Activated CD8-positive, alpha-beta memory T cell treated with anti-CD3 and anti-CD28 coated beads, Interleukin-2, amount 50 U/mL, for 24 hours (primary cell): ENCODE measurements around the gene RERE.
"Not testable (repeated sequence)": the region's sequence is repeated elsewhere in the genome, so short reads cannot be mapped to it uniquely, and the experiment has no call there.

Experiments
- DNase-seq: peaks from one replicate; pipeline ENCODE4 v3.0.0-alpha.2; 2020; ENCODE audit errors: extremely low read depth

The RERE gene

DNA sequence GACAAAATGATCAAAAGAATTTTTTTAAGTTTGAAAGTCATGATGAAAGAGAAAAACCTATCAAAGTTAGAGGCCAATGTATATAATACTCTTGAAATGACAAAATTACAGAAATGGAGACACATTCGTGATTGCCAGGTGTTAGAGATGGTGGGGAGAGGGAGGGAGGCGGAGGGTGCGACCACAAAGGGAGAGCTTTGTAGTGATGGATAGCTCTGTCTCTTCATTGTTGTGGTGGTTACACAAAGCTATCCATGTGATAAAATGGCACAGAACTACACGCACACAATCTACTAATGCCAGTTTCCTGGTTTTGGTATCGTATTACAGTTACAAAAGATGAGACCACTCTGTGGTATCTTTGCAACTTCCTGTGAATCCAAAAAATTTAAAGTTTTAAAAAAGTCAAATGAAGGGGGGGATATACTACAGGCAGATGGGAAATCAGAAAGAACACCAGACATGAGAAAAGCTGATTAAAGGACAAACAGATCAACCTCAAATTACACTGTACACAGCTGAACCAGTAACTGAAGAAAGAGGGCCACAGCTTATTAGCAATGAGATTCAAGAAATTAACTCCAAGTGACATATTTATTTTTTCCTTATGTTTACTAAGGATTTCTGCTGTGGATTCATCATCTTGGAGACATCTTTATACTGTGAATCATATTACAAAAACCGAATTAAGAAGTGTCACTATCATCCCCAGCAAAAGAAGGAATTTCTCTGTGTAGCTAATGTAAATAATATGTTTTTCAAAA is 300.5 kb downstream of the RERE start:
- DNase-seq = no peak

DNA sequence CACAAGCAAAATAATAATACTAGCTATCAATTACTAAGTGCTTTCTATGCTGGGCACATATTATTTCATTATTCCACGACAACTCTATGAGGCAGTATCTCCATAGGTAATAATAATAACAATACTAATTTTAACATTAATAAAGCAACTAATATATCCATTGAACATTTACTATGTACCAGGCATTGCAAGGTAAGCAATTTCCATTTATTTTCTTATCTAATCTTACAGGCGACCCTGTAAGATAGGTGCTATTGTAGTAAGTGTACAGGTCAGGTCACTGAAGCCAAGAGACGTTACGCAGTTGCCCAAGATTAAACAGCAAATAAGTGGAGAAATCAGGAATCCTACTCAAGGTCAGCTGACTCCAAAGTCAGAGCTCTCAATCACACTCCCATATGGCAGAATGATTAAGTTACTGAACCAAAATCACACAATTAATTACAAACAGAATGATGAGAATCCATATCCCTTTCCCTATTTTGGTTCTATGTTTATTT is 301.1 kb downstream of the RERE start:
- no peak for DNase-seq

DNA sequence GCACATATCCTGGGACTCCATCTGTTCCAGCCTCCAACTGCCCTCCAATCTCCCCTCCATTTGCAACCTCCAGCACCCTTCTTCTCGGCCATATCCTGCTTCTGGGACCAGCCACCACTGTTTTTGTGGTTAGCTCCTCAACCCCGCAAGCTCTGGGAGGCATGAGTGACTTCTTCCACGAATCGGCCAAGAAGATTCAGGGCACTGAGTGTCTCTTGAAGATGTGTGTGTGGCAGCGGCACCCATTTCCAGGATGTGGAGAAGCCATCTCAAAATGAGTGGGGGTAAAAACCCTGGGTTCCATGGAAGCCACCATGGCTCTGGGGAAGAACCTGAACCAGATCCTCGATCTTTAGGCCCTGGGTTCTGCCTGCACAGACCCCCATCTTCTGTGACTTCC is 304.9 kb downstream of the RERE start:
- no peak for DNase-seq

DNA sequence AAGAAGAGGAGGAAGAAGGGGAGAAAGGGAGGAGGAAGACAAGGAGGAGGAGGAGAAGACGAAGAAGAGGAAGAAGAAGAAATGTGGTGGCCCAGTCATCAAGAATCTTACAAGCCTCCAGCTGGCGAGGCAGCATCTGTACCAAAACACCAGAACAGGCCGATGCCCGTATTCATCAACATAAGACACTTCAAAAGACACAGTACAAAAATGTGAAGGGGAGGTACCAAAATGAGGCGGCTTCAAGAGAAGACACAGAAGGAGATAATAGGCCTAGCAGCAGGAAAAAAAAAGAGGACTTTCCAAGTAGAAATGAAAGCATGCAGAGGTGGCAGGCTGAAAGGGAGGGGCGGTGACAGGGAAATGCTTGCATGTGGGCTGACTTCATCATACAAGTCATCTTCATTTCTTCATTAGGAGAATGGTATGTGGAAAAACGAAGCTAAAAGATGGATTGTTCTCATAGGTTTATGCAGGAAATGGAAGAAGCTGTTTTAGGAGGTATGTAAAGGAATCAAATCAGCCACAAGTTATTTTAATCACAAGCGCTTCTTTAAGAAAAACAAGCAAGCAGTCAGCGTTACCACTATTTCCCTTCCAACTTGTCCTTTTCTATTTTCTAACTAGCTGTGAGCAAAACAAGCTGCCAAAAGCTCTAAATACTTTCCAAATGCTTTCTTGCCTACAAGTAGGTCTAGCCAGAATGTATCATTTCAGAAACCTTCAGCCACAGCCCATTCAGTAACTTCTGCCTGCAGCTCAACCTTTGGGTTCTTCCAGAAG is 307.2 kb downstream of the RERE start:
- no peak for DNase-seq

DNA sequence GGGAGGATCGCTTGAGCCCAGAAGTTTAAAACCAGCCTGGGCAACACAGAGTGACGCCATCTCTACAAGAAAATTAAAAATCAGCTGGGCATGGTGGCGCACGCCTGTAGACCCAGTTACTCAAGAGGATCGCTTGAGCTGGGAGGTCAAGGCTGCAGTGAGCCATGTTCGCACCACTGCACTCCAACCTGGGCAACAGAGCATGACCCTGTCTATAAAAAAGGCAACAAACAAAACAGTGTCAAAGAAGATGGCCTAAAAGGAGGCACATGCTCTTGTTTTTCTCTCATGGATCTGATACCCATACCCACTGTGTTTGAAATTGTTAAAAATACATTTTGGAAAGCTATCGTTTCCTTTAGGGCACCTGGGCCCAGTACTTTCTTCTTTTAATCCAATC is 307.9 kb downstream of the RERE start:
- DNase-seq = no peak

DNA sequence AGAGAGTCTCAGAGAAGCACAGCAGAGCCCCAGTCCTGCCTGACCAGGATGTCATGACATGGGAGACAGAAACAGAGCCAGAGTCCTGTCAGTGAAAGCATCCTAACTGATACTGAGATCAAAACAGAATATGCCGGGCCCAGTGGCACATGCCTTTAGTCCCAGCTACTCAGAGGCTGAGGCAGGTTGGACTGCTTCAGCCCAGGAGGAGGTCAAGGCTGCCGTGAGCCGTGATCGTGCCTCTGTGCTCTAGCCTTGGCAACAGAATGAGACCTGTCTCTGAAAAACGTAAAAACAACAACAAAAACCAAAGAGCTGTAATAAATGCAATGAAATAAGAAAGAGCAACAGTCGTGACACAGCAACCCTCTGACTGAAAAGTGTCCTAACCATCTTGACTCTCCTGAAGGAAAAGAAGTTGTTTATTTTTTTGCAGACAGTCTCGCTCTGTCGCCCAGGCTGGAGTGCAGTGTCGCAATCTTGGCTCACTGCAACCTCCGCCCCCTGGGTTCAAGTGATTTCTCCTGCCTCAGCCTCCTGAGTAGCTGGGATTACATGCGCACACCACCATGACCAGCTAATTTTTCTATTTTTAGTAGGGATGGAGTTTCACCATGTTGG is 310.3 kb downstream of the RERE start:
- DNase-seq = no peak

DNA sequence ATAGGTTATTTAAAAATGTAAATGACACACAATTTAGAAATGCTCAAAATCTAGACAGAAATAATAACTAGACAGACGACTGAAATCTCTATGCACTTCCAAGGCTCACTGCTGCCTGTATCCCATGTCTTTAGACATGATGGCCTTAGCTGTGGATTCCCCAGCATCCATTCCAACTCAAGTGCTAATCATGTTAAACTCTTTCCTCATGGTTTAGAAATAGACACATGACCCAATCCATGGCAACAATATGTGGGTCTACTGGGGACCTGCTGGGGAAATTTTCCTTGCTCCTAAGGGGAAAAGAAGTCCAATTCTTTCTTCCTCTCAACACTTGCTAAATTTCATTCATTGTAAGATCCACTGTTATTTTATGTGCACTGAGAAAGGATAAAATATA is 311.0 kb downstream of the RERE start:
- no peak for DNase-seq

DNA sequence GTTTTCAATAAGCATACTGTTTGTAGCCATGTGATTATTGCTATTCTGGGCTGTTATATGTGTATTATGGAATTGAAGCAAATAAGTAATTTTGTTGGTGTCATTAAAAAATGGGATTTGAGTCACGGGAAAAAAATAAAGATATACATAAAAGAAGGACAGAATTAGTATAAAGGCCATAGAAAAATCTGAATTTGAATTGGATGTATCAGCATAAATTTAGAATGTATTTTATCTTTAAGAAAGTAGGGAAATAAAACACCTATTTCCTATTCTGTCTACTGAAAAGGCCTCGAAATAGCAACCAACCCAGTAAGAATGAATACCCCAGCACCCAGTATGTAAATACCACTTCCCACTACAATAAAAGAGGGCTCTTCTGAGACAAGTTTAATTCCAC is 313.6 kb downstream of the RERE start:
- no peak for DNase-seq

DNA sequence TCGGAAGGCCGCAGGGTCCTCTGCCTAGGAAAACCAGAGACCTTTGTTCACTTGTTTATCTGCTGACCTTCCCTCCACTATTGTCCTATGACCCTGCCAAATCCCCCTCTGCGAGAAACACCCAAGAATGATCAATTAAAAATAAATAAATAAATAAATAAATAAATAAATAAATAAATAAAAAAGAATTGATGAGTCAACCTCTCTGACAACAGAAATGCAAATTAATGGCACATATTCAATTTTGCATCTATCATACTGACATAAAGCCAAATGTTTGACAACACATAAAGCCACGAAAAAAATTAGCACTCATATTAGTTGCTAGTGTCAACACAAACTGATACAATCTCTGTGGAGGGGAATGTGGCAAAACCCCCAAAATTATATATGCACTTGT is 314.5 kb downstream of the RERE start:
- not testable (repeated sequence) for DNase-seq

DNA sequence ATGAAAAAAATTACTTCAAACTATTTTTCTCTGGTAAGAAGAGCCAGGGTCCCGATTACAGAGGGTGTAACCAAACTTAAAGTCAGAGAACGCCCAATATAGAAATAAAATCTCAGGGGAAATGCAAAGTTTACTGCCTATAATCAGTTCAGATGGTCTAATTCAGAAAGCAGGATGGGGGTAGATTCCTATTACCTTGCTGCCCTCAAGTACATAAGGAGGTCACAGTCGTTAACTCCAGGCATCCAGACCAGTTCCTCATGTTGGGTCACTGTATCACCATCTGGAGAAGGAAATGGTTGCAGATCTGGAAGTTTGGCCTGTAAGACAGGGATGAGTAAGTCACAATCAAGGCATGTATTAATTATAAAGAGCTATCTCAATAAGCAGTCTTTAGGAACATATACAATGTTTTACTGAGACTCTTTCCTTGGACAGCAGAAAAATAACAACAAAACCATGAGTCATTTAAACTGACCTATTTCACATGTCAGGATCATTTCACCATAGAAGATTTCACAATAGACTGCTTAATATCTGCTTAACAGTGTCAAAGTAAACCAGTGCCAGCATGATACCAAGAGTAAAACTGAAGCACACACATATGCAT is 320.1 kb downstream of the RERE start:
- no peak for DNase-seq

DNA sequence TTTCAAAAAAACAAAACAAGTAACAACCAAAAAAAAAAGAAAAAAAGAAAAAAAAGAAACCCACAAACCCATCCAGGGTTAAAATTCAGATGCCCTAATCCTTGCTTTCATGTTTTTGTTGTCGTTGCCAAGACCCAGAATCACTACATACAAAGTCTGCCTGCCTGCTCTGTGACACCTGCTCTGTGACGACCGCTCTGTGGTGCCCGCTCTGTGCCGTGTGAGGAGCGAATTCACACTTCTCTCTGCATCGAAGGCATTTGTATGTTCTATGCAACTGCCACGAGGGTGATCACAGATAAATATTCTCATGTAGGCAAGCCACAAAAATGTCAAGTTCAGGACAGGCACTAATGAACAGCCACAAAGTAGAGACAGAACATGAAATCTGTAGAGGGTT is 321.0 kb downstream of the RERE start:
- no peak for DNase-seq

DNA sequence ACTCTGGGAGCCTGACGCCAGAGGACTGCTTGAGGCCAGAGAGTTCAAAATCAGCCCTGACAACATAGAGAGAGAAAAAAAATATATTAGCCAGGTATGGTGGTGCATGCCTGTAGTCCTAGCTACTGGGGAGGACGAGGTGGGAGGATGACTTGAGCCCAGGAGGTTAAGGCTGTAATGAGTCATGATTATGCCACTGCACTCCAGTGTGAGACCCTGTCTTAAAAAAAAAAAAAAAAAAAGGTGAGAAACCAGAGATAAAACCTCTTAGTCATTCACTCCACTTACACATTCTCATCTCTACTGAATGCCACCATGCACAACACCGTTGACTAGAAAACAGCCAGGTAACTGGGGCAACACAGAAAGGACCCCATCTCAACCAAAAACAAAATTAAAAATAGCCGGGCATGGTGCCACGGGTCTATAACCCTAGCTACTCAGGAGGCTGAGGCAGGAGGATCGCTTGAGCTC is 321.5 kb downstream of the RERE start:
- DNase-seq = no peak

DNA sequence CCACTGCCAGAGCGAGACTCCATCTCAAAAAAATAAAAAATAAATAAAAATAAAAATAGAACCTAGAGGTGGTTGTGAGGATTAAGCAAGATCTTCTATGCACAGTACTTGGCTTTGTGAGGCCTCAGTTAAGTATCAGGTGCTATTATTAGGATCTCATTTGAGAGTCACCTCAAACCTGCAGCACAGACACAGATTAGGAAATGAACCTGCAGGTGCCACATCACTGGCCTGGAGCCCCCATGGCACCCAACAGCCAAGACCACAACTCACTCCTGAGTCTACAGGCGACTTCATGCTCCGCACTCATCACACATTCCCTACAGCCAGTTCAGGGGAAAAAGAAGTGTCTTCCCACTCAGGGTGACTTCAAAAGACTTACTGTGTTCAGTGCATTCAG is 322.8 kb downstream of the RERE start:
- no peak for DNase-seq

DNA sequence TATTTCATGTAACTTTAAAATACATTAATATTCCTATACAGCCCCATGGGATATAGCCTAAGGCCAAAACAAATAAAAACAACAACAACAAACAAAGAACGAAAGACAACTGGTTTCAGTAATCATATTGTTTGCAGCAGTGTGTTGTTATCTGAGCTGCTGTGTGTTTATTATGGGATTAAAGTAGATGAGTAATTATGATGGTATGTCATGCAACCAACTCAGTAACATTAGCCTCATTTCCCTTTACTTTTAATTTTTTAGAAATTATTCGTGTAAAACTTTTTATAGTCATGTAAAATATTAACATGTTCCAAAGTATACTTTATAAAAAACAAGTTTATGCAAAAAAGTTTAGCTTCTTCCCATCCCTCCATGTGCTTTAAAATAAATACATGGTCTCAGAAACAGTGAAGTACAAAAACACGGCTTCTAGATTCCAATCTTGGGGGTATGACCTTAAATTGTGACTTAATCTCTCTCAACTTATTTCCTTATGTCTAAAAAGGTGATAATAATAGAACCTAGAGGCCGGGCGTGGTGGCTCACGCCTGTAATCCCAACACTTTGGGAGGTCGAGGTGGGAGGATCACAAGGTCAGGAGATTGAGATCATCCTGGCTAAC is 323.4 kb downstream of the RERE start:
- DNase-seq = no peak

DNA sequence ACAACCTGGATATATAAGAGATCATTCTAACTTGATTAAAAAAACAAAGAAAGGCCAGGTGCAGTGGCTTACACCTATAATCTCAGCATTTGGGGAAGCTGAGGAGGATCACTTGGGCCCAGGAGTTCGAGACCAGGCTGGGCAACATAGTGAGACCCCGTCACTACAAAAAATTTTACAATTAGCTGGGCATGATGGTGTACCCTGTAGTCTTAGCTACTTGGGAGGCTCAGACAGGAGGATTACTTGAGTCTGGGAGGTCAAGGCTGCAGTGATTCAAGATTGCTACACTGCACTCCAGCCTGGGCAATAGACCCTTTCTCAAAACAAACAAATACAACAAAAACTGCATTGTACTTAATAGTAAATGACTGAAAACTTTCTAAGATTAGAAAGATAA is 330.2 kb downstream of the RERE start:
- no peak for DNase-seq

DNA sequence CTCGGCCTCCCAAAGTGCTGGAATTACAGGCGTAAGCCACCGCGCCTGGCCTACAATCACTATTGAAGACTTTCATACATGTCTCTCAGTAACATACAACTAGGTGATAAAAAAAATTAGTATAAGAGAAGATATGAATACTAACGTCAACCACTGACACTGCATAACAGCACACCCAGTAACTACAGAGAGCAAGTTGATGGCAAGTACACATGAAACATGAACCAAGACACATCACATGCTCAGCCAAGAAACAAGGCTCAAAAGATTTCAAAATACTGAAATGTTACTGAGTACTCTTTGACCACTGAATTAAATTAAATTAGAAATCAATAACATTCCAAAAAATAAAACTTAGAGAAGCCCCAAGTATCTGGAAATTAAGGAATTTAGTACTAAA is 331.4 kb downstream of the RERE start:
- DNase-seq = no peak

DNA sequence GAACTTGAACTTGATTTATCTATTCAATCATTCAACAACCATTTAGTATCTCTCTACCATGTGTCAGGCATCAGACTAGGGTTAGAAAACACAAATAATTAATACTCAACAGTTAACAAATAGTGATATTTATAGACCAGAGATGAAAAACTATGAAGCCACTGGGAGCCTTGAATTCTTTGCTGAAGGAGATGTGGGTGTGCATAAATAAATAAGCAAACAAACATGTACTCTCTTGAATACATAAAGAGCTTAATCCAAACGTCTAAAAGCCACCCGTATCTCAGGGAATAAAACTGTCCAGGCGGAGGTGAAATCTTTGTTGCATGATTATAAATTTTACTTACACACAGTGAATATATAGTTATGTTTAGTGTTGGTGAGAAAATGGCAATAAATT is 333.9 kb downstream of the RERE start:
- no peak for DNase-seq

DNA sequence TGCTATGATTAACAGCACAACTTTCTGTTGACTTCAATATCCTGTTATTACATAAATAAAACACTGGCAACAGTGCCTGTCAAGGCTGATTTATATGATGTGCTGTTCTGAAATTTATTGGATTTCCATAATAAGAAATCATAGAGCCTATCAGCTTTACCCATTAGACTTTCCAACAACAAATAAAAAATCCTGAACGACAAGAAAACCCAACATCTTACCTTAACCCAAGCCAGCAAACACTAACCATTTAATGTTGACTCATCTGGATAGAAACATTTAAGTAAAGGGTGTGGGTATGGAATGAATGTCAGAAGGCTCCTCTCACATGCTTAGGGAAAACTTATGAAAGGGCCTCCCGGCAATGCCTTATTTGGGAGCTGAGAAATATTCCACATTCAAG is 334.5 kb downstream of the RERE start:
- DNase-seq = no peak

DNA sequence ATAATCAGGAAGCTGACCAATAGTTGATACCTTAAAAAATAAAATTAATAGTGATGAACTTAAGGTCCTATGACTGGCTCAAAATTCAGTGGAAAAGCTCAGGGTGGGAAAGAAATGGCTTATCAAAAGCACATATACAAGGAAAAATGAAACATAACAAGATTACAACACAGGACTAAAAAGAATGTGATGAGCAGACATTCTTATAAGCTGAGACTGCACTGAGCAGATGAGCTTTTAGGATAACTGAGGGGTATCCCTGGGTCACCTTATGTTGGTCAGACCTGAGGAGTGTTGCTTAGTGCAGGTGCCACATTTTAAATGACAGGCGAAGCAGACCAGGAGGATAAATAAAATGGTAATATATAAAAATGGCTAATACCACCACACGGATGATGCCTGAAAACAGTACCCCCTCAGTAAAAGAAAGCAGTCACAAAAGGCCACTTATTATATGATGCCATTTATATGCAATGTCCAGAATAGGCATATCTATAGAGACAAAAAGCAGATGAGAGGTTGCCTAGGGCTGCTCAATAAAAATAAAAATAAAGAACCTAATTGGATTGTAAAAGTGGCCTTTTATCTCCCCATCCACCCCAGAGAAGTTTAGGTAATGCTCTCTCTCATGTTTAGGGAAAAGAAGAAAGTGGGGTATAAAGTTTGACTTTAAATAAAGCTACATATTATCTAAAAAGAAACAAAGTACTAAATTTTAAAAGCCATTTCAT is 335.6 kb downstream of the RERE start:
- no peak for DNase-seq

DNA sequence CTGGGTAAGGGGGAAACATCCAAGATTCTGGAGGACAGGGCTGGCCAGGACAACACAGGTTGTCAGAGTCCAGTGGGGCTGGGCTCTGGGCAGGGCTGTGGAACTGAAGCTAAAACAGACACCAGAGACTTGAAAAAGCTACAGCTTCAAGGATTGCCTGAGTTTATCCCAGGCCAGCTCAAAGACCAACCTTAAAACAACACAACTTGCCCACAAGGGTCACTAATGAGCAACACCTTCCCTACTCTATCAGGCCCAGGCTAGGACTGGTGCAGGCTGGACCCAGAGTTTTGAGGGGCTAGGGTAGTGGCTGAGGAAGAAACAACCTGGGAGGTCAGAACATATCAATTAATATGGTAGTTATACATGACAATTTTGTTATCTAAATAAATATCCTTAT is 338.9 kb downstream of the RERE start:
- DNase-seq = no peak

DNA sequence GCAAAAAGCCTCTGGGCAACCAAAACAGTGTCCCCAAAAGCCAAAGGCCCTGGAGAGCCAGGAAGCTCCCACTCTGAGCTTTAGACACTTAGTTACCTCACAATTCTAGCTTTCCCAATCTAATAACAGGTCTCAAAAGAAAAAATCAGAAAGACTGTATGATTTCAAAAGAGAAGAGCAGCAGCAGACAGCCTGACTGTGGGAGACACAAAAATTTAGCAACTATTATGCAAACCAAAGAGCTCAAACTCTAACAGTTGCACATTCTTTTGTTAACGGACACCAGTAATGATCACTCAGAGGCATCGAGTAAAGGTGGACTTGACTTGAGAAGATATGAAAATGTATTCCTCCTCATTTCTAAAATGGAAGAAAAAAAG is 339.5 kb downstream of the RERE start:
- no peak for DNase-seq
